HG02970 (cell line): Measurements from ENCODE around the gene SNAP47.

Experiments
- ATAC-seq: cut with Tn5 transposase; IDR thresholded peaks from one replicate; pipeline ENCODE4 v1.9.1; 2021; ENCODE audit warnings: mild to moderate bottlenecking, moderate library complexity, moderate number of reproducible peaks; ENCODE audit not compliant: unreplicated experiment, low FRiP score

SNAP47 gene

GRCh38 chr1:227780101-227781044 lies 45.1 kb downstream of the SNAP47 start:
- no peak for ATAC-seq

- ATAC-seq, result no peak
These were observed 46.2 kb downstream of the SNAP47 start for GRCh38 chr1:227781314-227781930.

- no peak for ATAC-seq
These were observed 47.0 kb downstream of the SNAP47 start for GRCh38 chr1:227782226-227782625.

GRCh38 chr1:227785094-227785804 lies 50.0 kb downstream of the SNAP47 start:
- ATAC-seq, result no peak

- ATAC-seq, result no peak
These were observed 50.8 kb downstream of the SNAP47 start for GRCh38 chr1:227785805-227786671.

GRCh38 chr1:227786673-227787512 lies 51.7 kb downstream of the SNAP47 start:
- ATAC-seq, result no peak

GRCh38 chr1:227787513-227788270 lies 52.5 kb downstream of the SNAP47 start:
- ATAC-seq, result peak; percentile 87

GRCh38 chr1:227788271-227789083 lies 53.2 kb downstream of the SNAP47 start:
- ATAC-seq, result peak; percentile 57

- ATAC-seq, result no peak
These were observed 54.1 kb downstream of the SNAP47 start for GRCh38 chr1:227789084-227790033.

GRCh38 chr1:227790034-227790400 lies 54.8 kb downstream of the SNAP47 start:
- ATAC-seq, result no peak

- no peak for ATAC-seq
These were observed 55.6 kb downstream of the SNAP47 start for GRCh38 chr1:227790868-227791267.

- no peak for ATAC-seq
These were observed 56.3 kb downstream of the SNAP47 start for GRCh38 chr1:227791425-227792143.

- ATAC-seq, result no peak
These were observed 57.2 kb downstream of the SNAP47 start for GRCh38 chr1:227792216-227793078.

GRCh38 chr1:227793079-227793947 lies 58.1 kb downstream of the SNAP47 start:
- no peak for ATAC-seq
